Mesendoderm (in vitro differentiated cells): ENCODE results near the gene BFSP2.
A peak's percentile ranks its signal among the peaks of the same experiment; 100 is the strongest.

Source experiments
- DNase-seq: peaks from one replicate; pipeline ENCODE4 v3.0.0; 2013
- H2AK5ac ChIP-seq: 2 replicates; pipeline ENCODE4 v1.6.1; 2013; ENCODE audit warnings: low read length, inconsistent platforms
- H2BK120ac ChIP-seq: 2 replicates; pipeline ENCODE4 v1.6.1; 2013; ENCODE audit warnings: low read depth, mild to moderate bottlenecking, low read length, moderate library complexity, mixed read lengths
- H2BK15ac ChIP-seq: replicated peaks from 2 replicates; pipeline ENCODE4 v1.6.1; 2013; ENCODE audit warnings: low read depth, mild to moderate bottlenecking, moderate library complexity
- H2BK5ac ChIP-seq: 2 replicates; pipeline ENCODE4 v1.6.1; 2013; ENCODE audit warnings: low read length, inconsistent platforms
- H3K18ac ChIP-seq: 2 replicates; pipeline ENCODE4 v1.6.1; 2013; ENCODE audit warnings: mild to moderate bottlenecking, low read length, mixed read lengths
- H3K23ac ChIP-seq: one replicate; pipeline ENCODE4 v1.6.1; 2013; ENCODE audit warnings: low read length
- H3K27ac ChIP-seq: 2 replicates; pipeline ENCODE4 v1.5.1; 2013; ENCODE audit warnings: low read depth, mild to moderate bottlenecking, inconsistent platforms, low read length, moderate library complexity
- H3K27me3 ChIP-seq: 2 replicates; pipeline ENCODE4 v1.6.1; 2013; ENCODE audit warnings: low read length, control low read depth, mild to moderate bottlenecking, inconsistent platforms; ENCODE audit not compliant: insufficient read depth, poor library complexity
- H3K36me3 ChIP-seq: 2 replicates; pipeline ENCODE4 v1.6.1; 2013; ENCODE audit warnings: low read length, inconsistent platforms; ENCODE audit not compliant: control insufficient read depth, insufficient read depth
- H3K4ac ChIP-seq: one replicate; pipeline ENCODE4 v1.6.1; 2013; ENCODE audit warnings: low read depth, mild to moderate bottlenecking, low read length, moderate library complexity
- H3K4me1 ChIP-seq: 2 replicates; pipeline ENCODE4 v1.6.1; 2013; ENCODE audit warnings: low read depth, low read length, inconsistent platforms; ENCODE audit not compliant: control insufficient read depth
- H3K4me2 ChIP-seq: 2 replicates; pipeline ENCODE4 v1.6.1; 2013; ENCODE audit warnings: low read length
- H3K4me3 ChIP-seq: 2 replicates; pipeline ENCODE4 v1.5.1; 2013; ENCODE audit warnings: mild to moderate bottlenecking, low read length
- H3K56ac ChIP-seq: one replicate; pipeline ENCODE4 v1.6.1; 2013; ENCODE audit warnings: low read length
- H3K79me1 ChIP-seq: 2 replicates; pipeline ENCODE4 v1.6.1; 2013; ENCODE audit warnings: low read length, inconsistent platforms
- H3K79me2 ChIP-seq: 2 replicates; pipeline ENCODE4 v1.6.1; 2013; ENCODE audit warnings: mild to moderate bottlenecking, low read length; ENCODE audit not compliant: control insufficient read depth, insufficient read depth
- H3K9ac ChIP-seq: 2 replicates; pipeline ENCODE4 v1.6.1; 2013; ENCODE audit warnings: low read length, inconsistent platforms
- H4K5ac ChIP-seq: one replicate; pipeline ENCODE4 v1.6.1; 2013; ENCODE audit warnings: low read length
- H4K8ac ChIP-seq: one replicate; pipeline ENCODE4 v1.6.1; 2013; ENCODE audit warnings: low read depth, mild to moderate bottlenecking, control low read depth, low read length, moderate library complexity
- WGBS: extraction: QIAGEN DNeasy Blood & Tissue Kit; methylation state at CpG from one replicate; pipeline ENCODE4 v1.1.7; 2013; ENCODE audit warnings: low lambda C conversion rate, missing lambda C conversion rate; ENCODE audit not compliant: insufficient coverage; ENCODE audit errors: extremely low coverage; 5-methylcytosine and 5-hydroxymethylcytosine counted together

The BFSP2 gene

DNA sequence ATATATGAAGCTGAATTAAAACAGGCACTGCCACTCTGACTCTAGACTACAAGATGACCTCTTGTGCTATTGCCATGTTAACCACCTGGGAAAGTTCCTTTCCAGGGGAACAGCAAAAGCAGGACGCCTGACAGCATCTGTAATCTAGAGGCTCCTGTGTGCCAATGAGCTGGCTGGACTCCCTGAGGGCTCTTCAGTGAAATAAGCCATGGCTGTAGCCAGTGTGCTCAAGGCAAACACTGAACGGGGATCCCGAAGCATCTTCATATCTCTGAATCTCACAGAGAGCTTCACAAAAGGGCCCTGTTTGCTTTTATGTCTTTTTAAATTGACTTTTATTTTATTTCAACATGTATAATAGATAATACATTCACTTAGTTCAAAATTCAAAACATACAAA, 57.2 kb downstream of the BFSP2 start:
- H3K18ac ChIP-seq: no peak overlapping the region
- no peak overlapping the region for H2BK15ac ChIP-seq
- no peaks in the 10 kb centered on the region for H3K27me3 ChIP-seq
- no peak overlapping the region for H3K23ac ChIP-seq
- H3K36me3 ChIP-seq: no peaks in the 10 kb centered on the region
- H3K9ac ChIP-seq: no peak overlapping the region
- H3K4ac ChIP-seq: no peak overlapping the region
- H2AK5ac ChIP-seq: no peak overlapping the region
- no peak overlapping the region for H4K8ac ChIP-seq
- no peak overlapping the region for H2BK120ac ChIP-seq
- H3K4me3 ChIP-seq: no peak overlapping the region
- H3K4me1 ChIP-seq: no peaks in the 10 kb centered on the region
- no peak overlapping the region for H3K4me2 ChIP-seq
- H3K56ac ChIP-seq: no peak overlapping the region
- DNase-seq: no peak
- H2BK5ac ChIP-seq: no peak overlapping the region
- H3K79me2 ChIP-seq: no peaks in the 10 kb centered on the region
- no peaks in the 10 kb centered on the region for H3K79me1 ChIP-seq
- H3K27ac ChIP-seq: no peak overlapping the region
- WGBS: no CpG with 5 or more reads among the region's 3 CpGs
- no peak overlapping the region for H4K5ac ChIP-seq

DNA sequence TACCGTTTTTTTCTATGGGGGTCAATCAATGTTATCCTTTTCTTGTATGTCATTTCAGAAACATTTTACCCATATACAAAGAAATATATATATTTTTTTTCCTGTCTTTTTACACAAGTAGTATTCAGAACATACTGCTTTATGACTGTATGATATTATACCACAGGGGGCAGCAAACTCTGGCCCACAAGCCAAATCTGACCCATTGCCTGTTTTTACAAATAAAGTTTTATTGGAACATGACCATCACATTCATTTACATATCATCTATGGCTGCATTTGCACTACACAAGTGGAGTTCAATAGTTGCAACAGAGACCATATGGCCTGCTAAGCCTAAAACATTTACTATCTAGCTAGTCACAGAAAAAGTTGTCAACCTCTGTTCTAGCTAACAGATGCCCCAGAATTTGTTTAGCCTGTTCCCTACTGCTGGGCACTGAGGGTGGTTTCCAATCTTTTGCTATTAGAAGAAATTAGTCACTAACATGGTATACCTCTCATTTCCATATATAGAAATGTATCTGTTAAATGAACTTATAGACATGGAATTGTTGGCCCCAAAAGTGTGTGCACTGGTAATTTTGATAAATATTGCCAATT, 57.7 kb downstream of the BFSP2 start:
- no peak overlapping the region for H3K4me3 ChIP-seq
- H3K36me3 ChIP-seq: no peaks in the 10 kb centered on the region
- no peaks in the 10 kb centered on the region for H3K4me1 ChIP-seq
- H3K79me2 ChIP-seq: no peaks in the 10 kb centered on the region
- no CpG with 5 or more reads among the region's 1 CpG for WGBS
- no peak overlapping the region for H4K8ac ChIP-seq
- H2AK5ac ChIP-seq: no peak overlapping the region
- no peak overlapping the region for H3K4me2 ChIP-seq
- no peak overlapping the region for H3K4ac ChIP-seq
- H3K18ac ChIP-seq: no peak overlapping the region
- DNase-seq: no peak
- H3K9ac ChIP-seq: no peak overlapping the region
- H3K27me3 ChIP-seq: no peaks in the 10 kb centered on the region
- no peak overlapping the region for H3K56ac ChIP-seq
- no peak overlapping the region for H2BK15ac ChIP-seq
- H2BK5ac ChIP-seq: no peak overlapping the region
- H4K5ac ChIP-seq: no peak overlapping the region
- no peaks in the 10 kb centered on the region for H3K79me1 ChIP-seq
- H3K27ac ChIP-seq: no peak overlapping the region
- H2BK120ac ChIP-seq: no peak overlapping the region
- H3K23ac ChIP-seq: no peak overlapping the region

DNA sequence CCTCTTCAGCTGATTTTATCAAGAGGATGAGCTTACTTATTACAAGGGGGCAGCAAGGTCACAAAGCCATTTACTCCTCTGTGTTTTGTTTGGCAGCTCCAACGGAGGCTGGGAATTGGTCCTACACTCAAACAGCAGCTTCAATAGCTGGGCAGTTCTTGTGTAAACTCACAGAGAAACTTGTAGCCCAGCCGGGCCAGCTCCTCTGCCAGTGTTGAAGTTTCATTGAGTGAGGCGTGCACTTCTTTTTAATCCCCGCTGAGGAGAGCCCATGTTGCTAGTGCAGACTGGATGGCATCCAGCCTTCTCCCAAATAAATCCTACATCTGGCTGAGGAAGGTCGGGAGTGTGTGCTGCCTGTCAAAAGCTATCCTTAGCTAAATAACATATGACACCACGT, 59.5 kb downstream of the BFSP2 start:
- no peak overlapping the region for H3K9ac ChIP-seq
- no peak overlapping the region for H2BK15ac ChIP-seq
- no peak overlapping the region for H3K23ac ChIP-seq
- H2BK120ac ChIP-seq: no peak overlapping the region
- no peak overlapping the region for H3K56ac ChIP-seq
- no peaks in the 10 kb centered on the region for H3K79me1 ChIP-seq
- no peak overlapping the region for H4K8ac ChIP-seq
- H3K4me3 ChIP-seq: no peak overlapping the region
- DNase-seq: no peak
- H2AK5ac ChIP-seq: no peak overlapping the region
- no peaks in the 10 kb centered on the region for H3K27me3 ChIP-seq
- H4K5ac ChIP-seq: no peak overlapping the region
- H3K27ac ChIP-seq: no peak overlapping the region
- no peak overlapping the region for H3K4ac ChIP-seq
- H2BK5ac ChIP-seq: no peak overlapping the region
- H3K4me1 ChIP-seq: no peaks in the 10 kb centered on the region
- H3K79me2 ChIP-seq: no peaks in the 10 kb centered on the region
- no peak overlapping the region for H3K4me2 ChIP-seq
- no peaks in the 10 kb centered on the region for H3K36me3 ChIP-seq
- H3K18ac ChIP-seq: no peak overlapping the region
- WGBS: no CpG with 5 or more reads among the region's 6 CpGs

GRCh38 chr3:133460809-133461208, 61.0 kb downstream of the BFSP2 start:
- peak; percentile 18 for DNase-seq
- Histone ChIP-seq H3K4me2 (no peak overlapping the region), H3K56ac (no peak overlapping the region), H2BK15ac (no peak overlapping the region), H3K79me2 (no peaks in the 10 kb centered on the region), H2AK5ac (no peak overlapping the region), H3K36me3 (no peaks in the 10 kb centered on the region), H3K23ac (no peak overlapping the region), H4K5ac (no peak overlapping the region), H3K4ac (no peak overlapping the region), H3K4me1 (no peaks in the 10 kb centered on the region), H2BK120ac (no peak overlapping the region), H3K79me1 (no peaks in the 10 kb centered on the region), H3K4me3 (no peak overlapping the region), H3K27me3 (no peaks in the 10 kb centered on the region), H4K8ac (no peak overlapping the region), H3K27ac (no peak overlapping the region), H3K9ac (no peak overlapping the region), H3K18ac (no peak overlapping the region), H2BK5ac (no peak overlapping the region)
- WGBS: no CpG with 5 or more reads among the region's 3 CpGs

GRCh38 chr3:133461291-133461690, 61.4 kb downstream of the BFSP2 start:
- no peak overlapping the region for H4K8ac ChIP-seq
- no peak overlapping the region for H2BK5ac ChIP-seq
- no peak overlapping the region for H2BK15ac ChIP-seq
- no peak overlapping the region for H3K18ac ChIP-seq
- no peak for DNase-seq
- no peak overlapping the region for H3K56ac ChIP-seq
- no peaks in the 10 kb centered on the region for H3K79me2 ChIP-seq
- no peaks in the 10 kb centered on the region for H3K27me3 ChIP-seq
- WGBS: no CpG with 5 or more reads among the region's 4 CpGs
- no peak overlapping the region for H3K4ac ChIP-seq
- no peak overlapping the region for H4K5ac ChIP-seq
- no peak overlapping the region for H3K23ac ChIP-seq
- no peak overlapping the region for H3K4me3 ChIP-seq
- no peak overlapping the region for H2BK120ac ChIP-seq
- no peaks in the 10 kb centered on the region for H3K36me3 ChIP-seq
- no peak overlapping the region for H3K27ac ChIP-seq
- H3K4me2 ChIP-seq: no peak overlapping the region
- H3K4me1 ChIP-seq: no peaks in the 10 kb centered on the region
- H3K79me1 ChIP-seq: no peaks in the 10 kb centered on the region
- H2AK5ac ChIP-seq: no peak overlapping the region
- H3K9ac ChIP-seq: no peak overlapping the region

- no peak overlapping the region for H4K8ac ChIP-seq
- no peak overlapping the region for H4K5ac ChIP-seq
- H2AK5ac ChIP-seq: no peak overlapping the region
- DNase-seq: no peak
- no peak overlapping the region for H3K56ac ChIP-seq
- H3K18ac ChIP-seq: no peak overlapping the region
- no peaks in the 10 kb centered on the region for H3K36me3 ChIP-seq
- H3K4ac ChIP-seq: no peak overlapping the region
- no peaks in the 10 kb centered on the region for H3K79me2 ChIP-seq
- H3K9ac ChIP-seq: no peak overlapping the region
- WGBS: no CpG with 5 or more reads among the region's 8 CpGs
- no peak overlapping the region for H3K23ac ChIP-seq
- no peaks in the 10 kb centered on the region for H3K79me1 ChIP-seq
- no peak overlapping the region for H2BK5ac ChIP-seq
- no peak overlapping the region for H3K4me3 ChIP-seq
- no peaks in the 10 kb centered on the region for H3K4me1 ChIP-seq
- H2BK120ac ChIP-seq: no peak overlapping the region
- no peak overlapping the region for H3K27ac ChIP-seq
- H3K4me2 ChIP-seq: no peak overlapping the region
- no peaks in the 10 kb centered on the region for H3K27me3 ChIP-seq
- H2BK15ac ChIP-seq: no peak overlapping the region
Measured at GRCh38 chr3:133463347-133463860, 63.5 kb downstream of the BFSP2 start.
